ENCODE data around the gene SAMD5. TPM values are rescaled to one million over a fixed set of nuclear protein-coding genes. Genes with fewer than 3 reads are reported as not detected.

The SAMD5 gene
- total and polyA plus RNA-seq, 2 experiments from 2014 or later: not detected

- no peaks in the 10 kb centered on the region for H3F3A ChIP-seq (ENCODE audit: insufficient read depth)
- H2AFZ ChIP-seq: no peak overlapping the region
- no peaks in the 10 kb centered on the region for H3K9me2 ChIP-seq (ENCODE audit: insufficient read depth)
- no peaks in the 10 kb centered on the region for H3K79me2 ChIP-seq (ENCODE audit: insufficient read depth)
- 20 to 27% methylated on average over 6 of the region's 6 CpGs for WGBS, 2 experiments (ENCODE audit: low coverage in 1 of 2, low lambda C conversion rate in 2 of 2, missing lambda C conversion rate in 2 of 2)
- no peak for DNase-seq
- no peaks in the 10 kb centered on the region for H3K4me1 ChIP-seq (ENCODE audit: insufficient read depth)
- H3K4me2 ChIP-seq (ENCODE audit: unreplicated experiment): no peak overlapping the region
- no peaks in the 10 kb centered on the region for H3K27me3 ChIP-seq (replicated peaks; ENCODE audit: insufficient read depth)
- no peak overlapping the region for H3K4me3 ChIP-seq
- no peaks in the 10 kb centered on the region for H4K20me1 ChIP-seq (ENCODE audit: insufficient read depth)
- no peaks in the 10 kb centered on the region for H3K9me3 ChIP-seq (ENCODE audit: low read depth)
- TF ChIP-seq EZH2phosphoT487 (IDR thresholded peaks at IDR 0.05; ENCODE audit: insufficient read depth, low read depth) (no peak), EZH2 (IDR thresholded peaks at IDR 0.05; ENCODE audit: insufficient read depth, poor library complexity, severe bottlenecking) (no peak)
- no peaks in the 10 kb centered on the region for H3K36me3 ChIP-seq (ENCODE audit: low read depth)
- H3K9ac ChIP-seq: no peak overlapping the region
- H3K27ac ChIP-seq: no peak overlapping the region
- in situ Hi-C loops (cut with MboI): no loop called here
Observed at GRCh38 chr6:147615659-147616456, 107.4 kb downstream of the SAMD5 start.

DNA sequence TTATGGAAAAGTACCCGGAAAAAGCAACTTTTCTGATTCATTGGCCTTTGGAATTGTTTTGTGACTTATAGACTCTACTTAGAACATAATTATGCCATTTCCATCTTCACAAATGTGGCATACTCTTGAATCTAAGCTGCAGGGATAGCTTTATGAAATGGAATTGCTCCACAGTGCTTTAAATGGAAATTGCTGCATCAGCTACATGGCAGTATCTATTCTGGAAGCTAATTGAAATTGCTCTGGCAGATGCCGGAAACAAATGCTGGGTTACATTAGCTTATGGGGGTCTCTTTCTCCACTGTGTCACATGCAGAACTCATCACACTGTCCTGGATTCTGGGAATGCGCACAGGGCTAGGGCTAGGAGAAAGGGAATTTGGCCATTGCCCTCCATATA lies 108.9 kb downstream of the SAMD5 start:
- no peak overlapping the region for H3K4me3 ChIP-seq
- H4K20me1 ChIP-seq (ENCODE audit: insufficient read depth): no peaks in the 10 kb centered on the region
- H3F3A ChIP-seq (ENCODE audit: insufficient read depth): no peaks in the 10 kb centered on the region
- no peaks in the 10 kb centered on the region for H3K9me2 ChIP-seq (ENCODE audit: insufficient read depth)
- H3K36me3 ChIP-seq (ENCODE audit: low read depth): no peaks in the 10 kb centered on the region
- no peak overlapping the region for H3K4me2 ChIP-seq (ENCODE audit: unreplicated experiment)
- H3K27ac ChIP-seq: no peak overlapping the region
- DNase-seq: no peak
- H3K9ac ChIP-seq: no peak overlapping the region
- H3K27me3 ChIP-seq (replicated peaks; ENCODE audit: insufficient read depth): no peaks in the 10 kb centered on the region
- in situ Hi-C loops (cut with MboI): no loop called here
- 37 to 42% methylated on average over 3 of the region's 3 CpGs for WGBS, 2 experiments (ENCODE audit: low coverage in 1 of 2, low lambda C conversion rate in 2 of 2, missing lambda C conversion rate in 2 of 2)
- no peaks in the 10 kb centered on the region for H3K4me1 ChIP-seq (ENCODE audit: insufficient read depth)
- H2AFZ ChIP-seq: no peak overlapping the region
- no peaks in the 10 kb centered on the region for H3K79me2 ChIP-seq (ENCODE audit: insufficient read depth)
- no peaks in the 10 kb centered on the region for H3K9me3 ChIP-seq (ENCODE audit: low read depth)
- TF ChIP-seq EZH2phosphoT487 (IDR thresholded peaks at IDR 0.05; ENCODE audit: insufficient read depth, low read depth) (no peak), EZH2 (IDR thresholded peaks at IDR 0.05; ENCODE audit: insufficient read depth, poor library complexity, severe bottlenecking) (no peak)

GRCh38 chr6:147618457-147618856 lies 110.0 kb downstream of the SAMD5 start:
- Histone ChIP-seq H4K20me1 (ENCODE audit: insufficient read depth) (no peaks in the 10 kb centered on the region), H3K4me1 (ENCODE audit: insufficient read depth) (no peaks in the 10 kb centered on the region), H3F3A (ENCODE audit: insufficient read depth) (no peaks in the 10 kb centered on the region), H3K4me3 (no peak overlapping the region), H3K9me3 (ENCODE audit: low read depth) (no peaks in the 10 kb centered on the region), H3K36me3 (ENCODE audit: low read depth) (no peaks in the 10 kb centered on the region), H3K79me2 (ENCODE audit: insufficient read depth) (no peaks in the 10 kb centered on the region), H3K27me3 (replicated peaks; ENCODE audit: insufficient read depth) (no peaks in the 10 kb centered on the region), H3K9me2 (ENCODE audit: insufficient read depth) (no peaks in the 10 kb centered on the region), H2AFZ (no peak overlapping the region), H3K27ac (no peak overlapping the region), H3K9ac (no peak overlapping the region), H3K4me2 (ENCODE audit: unreplicated experiment) (no peak overlapping the region)
- in situ Hi-C loops (cut with MboI): no loop called here
- WGBS, 2 experiments (ENCODE audit: low coverage in 1 of 2, low lambda C conversion rate in 2 of 2, missing lambda C conversion rate in 2 of 2): 46 to 47% methylated on average over 6 of the region's 6 CpGs
- DNase-seq: no peak
- TF ChIP-seq EZH2 (IDR thresholded peaks at IDR 0.05; ENCODE audit: insufficient read depth, poor library complexity, severe bottlenecking) (no peak), EZH2phosphoT487 (IDR thresholded peaks at IDR 0.05; ENCODE audit: insufficient read depth, low read depth) (no peak)

DNA sequence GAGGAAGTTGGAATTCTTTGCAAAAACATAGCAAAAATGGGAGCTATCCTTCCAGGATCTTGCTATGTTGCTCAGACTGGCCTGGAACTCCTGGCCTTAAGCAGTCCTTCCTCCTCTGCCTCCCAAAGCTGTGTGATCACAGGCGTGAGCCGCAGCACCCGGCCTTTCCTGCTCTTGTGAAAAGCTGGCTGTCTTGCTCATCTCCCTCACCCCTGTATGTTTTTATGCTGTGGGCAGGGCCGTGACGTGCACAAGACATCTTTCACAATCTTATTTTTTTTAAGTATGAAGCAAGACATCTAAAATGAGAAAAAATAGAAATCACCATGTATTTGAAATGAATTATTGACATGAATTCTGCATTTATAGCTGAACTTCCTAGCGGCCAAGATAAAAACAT lies 110.4 kb downstream of the SAMD5 start:
- no peak overlapping the region for H3K27ac ChIP-seq
- H3K4me1 ChIP-seq (ENCODE audit: insufficient read depth): no peaks in the 10 kb centered on the region
- H4K20me1 ChIP-seq (ENCODE audit: insufficient read depth): no peaks in the 10 kb centered on the region
- DNase-seq: peak; percentile 2
- no peak overlapping the region for H3K9ac ChIP-seq
- no peak overlapping the region for H3K4me3 ChIP-seq
- no peaks in the 10 kb centered on the region for H3K36me3 ChIP-seq (ENCODE audit: low read depth)
- H3K4me2 ChIP-seq (ENCODE audit: unreplicated experiment): no peak overlapping the region
- H3K27me3 ChIP-seq (replicated peaks; ENCODE audit: insufficient read depth): no peaks in the 10 kb centered on the region
- no peaks in the 10 kb centered on the region for H3F3A ChIP-seq (ENCODE audit: insufficient read depth)
- no peak for TF ChIP-seq EZH2 (IDR thresholded peaks at IDR 0.05; ENCODE audit: insufficient read depth, poor library complexity, severe bottlenecking)
- no peak for TF ChIP-seq EZH2phosphoT487 (IDR thresholded peaks at IDR 0.05; ENCODE audit: insufficient read depth, low read depth)
- H3K79me2 ChIP-seq (ENCODE audit: insufficient read depth): no peaks in the 10 kb centered on the region
- 11 to 15% methylated on average over 6 of the region's 6 CpGs for WGBS, 2 experiments (ENCODE audit: low coverage in 1 of 2, low lambda C conversion rate in 2 of 2, missing lambda C conversion rate in 2 of 2)
- in situ Hi-C loops (cut with MboI): no loop called here
- no peaks in the 10 kb centered on the region for H3K9me3 ChIP-seq (ENCODE audit: low read depth)
- no peak overlapping the region for H2AFZ ChIP-seq
- H3K9me2 ChIP-seq (ENCODE audit: insufficient read depth): no peaks in the 10 kb centered on the region
